Measurements from ENCODE around the gene DISP3.

DISP3 gene

DNA sequence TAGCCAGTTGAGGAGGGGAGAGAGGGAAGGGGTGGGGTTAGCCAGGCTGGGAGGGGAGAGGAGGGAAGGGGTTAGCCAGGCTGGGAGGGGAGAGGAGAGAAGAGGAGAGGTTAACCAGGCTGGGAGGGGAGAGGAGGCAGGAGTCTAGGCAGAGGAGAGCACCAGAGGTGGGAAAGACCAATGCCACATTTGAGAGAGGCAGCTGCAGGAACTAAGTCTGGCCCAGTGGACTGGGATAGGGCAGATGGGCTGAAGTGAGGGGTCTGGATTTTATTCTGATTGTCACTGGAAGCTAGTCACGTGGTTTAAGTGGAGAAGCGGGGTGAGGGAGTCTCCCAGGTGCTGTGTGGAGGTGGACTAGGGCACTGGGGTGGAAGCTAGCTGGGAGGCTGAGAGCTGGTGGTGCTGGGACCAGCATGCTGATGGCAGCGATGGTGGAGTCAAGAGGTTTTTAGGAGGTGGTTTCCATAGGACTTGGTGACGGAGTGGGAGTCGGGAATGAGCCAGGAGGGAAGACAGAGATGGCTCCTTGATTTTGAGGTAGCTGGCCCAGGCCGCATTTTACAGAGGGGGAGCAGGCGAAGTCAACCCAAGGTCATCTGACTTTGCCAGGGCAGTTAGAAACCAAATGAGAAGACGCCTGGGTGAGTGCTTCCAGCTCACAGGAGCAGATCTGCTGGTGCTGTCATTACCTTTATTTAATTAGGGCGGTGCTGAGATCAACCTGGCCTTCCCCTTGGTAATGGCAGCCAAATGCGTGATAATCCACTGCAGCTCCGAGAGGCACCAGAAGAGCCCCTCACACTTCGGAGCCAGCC lies 42.8 kb downstream of the DISP3 start:
- no peak for TF ChIP-seq CTCF (IDR thresholded peaks at IDR 0.05; ENCODE audit: extremely low read depth, insufficient read depth, missing control alignments)
- no peak for DNase-seq (ENCODE audit: low spot score)
- in situ Hi-C loops (cut with MboI; ENCODE audit: low pct_unique_long_range_greater_than_20kb, low sequenced_read_pairs, unreplicated experiment), result no loop called here

- TF ChIP-seq CTCF (IDR thresholded peaks at IDR 0.05; ENCODE audit: extremely low read depth, insufficient read depth, missing control alignments), result no peak
- in situ Hi-C loops (cut with MboI; ENCODE audit: low pct_unique_long_range_greater_than_20kb, low sequenced_read_pairs, unreplicated experiment), result no loop called here
- no peak for DNase-seq (ENCODE audit: low spot score)
Measured at GRCh38 chr1:11522400-11523235, 43.7 kb downstream of the DISP3 start.

DNA sequence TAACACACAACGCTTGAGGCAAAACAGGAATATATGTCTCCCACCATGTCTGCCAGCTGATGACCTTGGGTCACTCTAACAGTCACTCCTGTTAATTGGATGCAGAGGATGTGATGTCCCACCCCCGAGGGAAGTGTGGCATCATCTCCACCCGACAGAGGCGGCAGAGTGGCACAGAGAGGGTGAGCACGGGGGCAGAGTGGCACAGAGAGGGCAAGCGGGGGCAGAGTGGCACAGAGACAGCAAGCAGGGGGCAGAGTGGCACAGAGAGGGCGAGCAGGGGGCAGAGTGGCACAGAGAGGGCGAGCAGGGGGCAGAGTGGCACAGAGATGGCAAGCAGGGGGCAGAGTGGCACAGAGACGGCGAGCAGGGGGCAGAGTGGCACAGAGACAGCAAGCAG lies 44.3 kb downstream of the DISP3 start:
- TF ChIP-seq CTCF (IDR thresholded peaks at IDR 0.05; ENCODE audit: extremely low read depth, insufficient read depth, missing control alignments), result no peak
- in situ Hi-C loops (cut with MboI; ENCODE audit: low pct_unique_long_range_greater_than_20kb, low sequenced_read_pairs, unreplicated experiment), result no loop called here
- DNase-seq (ENCODE audit: low spot score), result no peak

DNA sequence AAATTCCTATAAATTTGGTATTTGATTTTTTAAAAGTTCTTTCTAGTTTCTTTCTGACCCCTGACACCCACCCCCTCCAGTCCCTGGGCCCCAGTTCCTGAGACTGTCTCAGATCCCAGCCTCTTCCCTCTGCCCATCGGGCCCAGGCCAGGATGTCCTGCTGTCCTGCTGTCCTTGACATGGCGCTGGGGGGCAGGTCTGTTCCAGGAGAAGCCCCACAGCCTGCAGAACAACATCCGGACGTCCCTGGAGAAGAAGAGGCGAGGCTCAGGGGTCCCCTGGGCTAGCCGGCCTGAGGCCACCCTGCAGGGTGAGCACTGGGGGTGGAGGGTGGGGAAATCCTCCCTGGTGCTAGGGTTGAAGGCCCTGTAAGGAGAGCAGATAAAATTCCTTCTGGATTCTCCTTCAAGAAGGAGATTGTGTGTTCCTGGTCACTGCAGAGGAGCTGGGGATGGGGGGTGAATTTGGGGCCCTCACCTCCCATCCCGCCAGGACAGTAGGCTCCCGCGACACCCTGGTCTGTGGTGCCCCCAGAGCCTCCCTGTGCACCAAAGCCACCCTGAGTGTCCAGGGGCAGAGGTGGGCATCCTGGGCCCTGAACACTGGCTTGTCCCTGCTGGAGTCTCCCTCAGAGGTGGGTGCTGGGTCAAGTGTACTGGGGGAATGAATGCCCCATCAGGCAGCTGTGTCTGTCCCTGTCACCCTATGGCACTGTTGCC lies 45.0 kb downstream of the DISP3 start:
- TF ChIP-seq CTCF (IDR thresholded peaks at IDR 0.05; ENCODE audit: extremely low read depth, insufficient read depth, missing control alignments), result no peak
- in situ Hi-C loops (cut with MboI; ENCODE audit: low pct_unique_long_range_greater_than_20kb, low sequenced_read_pairs, unreplicated experiment), result no loop called here
- no peak for DNase-seq (ENCODE audit: low spot score)

DNA sequence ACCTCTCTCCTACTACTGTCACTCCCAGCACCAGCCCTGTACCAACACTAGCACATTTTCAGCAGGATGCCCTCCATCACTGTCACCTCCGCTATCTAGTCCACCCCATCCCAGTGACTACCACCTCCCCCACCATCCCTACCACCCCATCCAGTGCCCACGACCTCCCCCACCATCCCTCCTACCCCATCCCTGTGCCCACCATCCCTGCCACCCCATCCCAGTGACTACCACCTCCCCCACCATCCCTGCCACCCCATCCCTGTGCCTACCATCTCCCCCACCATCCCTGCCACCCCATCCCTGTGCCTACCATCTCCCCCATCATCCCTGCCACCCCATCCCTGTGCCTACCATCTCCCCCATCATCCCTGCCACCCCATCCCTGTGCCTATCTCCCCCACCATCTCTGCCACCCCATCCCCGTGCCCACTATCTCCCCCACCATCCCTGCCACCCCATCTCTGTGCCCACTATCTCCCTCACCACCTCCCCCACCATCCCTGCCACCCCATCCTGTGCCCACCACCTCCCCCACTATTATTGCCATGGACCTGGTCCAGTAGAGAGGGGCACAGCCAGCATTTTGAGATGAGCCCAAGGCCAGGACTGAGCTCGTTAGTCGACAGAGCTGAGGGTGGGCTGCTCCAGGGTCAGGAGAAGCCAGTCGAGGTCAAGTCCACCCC lies 45.7 kb downstream of the DISP3 start:
- DNase-seq (ENCODE audit: low spot score), result no peak
- TF ChIP-seq CTCF (IDR thresholded peaks at IDR 0.05; ENCODE audit: extremely low read depth, insufficient read depth, missing control alignments), result no peak
- in situ Hi-C loops (cut with MboI; ENCODE audit: low pct_unique_long_range_greater_than_20kb, low sequenced_read_pairs, unreplicated experiment), result no loop called here

DNA sequence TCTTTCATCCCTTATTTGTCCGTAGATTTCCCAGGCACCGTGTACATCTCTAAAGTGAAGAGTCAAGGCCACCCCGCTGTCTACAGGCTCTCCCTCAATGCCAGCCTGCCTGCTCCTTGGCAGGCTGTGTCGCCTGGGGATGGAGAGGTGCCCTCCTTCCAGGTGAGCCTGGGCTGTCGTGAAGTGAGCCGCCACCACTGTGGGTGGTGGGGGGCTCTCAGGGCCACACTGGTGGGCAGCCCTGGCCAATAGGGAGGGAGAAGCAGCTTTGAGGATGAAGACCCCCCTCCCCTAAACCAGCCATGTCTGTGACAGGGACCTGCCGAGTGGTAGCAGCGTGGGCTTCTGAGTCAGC lies 46.2 kb downstream of the DISP3 start:
- no peak for TF ChIP-seq CTCF (IDR thresholded peaks at IDR 0.05; ENCODE audit: extremely low read depth, insufficient read depth, missing control alignments)
- DNase-seq (ENCODE audit: low spot score), result no peak
- in situ Hi-C loops (cut with MboI; ENCODE audit: low pct_unique_long_range_greater_than_20kb, low sequenced_read_pairs, unreplicated experiment), result no loop called here

Measured in GM13977 (cell line).